Tibial nerve (tissue), 4 donors: ENCODE measurements around the gene RELA. TPM values are rescaled to one million over a fixed set of nuclear protein-coding genes. Genes with fewer than 3 reads are reported as not detected.

Experiments used
- DNase-seq, 2 donors: peaks; one replicate each; pipeline ENCODE4 v3.0.0-alpha.2; 2019; ENCODE audit warnings: low spot score in 2 of 2
- H3K27ac ChIP-seq, 4 donors: fragments of 200-600 bp; sonication (generic) in 3 of 4; one replicate each; pipeline ENCODE4 v1.5.1; 2017 to 2019; ENCODE audit warnings: mild to moderate bottlenecking in 1 of 4
- H3K27me3 ChIP-seq, 2 donors: fragments of 200-600 bp; sonication (generic) in 1 of 2; one replicate each; pipeline versions ENCODE4 v1.5.1 to v1.6.0; 2017 to 2019
- H3K36me3 ChIP-seq, 3 donors: fragments of 200-600 bp; sonication (generic); one replicate each; pipeline ENCODE4 v1.5.1; 2018 to 2019
- H3K4me1 ChIP-seq, 4 donors: fragments of 200-600 bp; sonication (generic) in 3 of 4; one replicate each; pipeline ENCODE4 v1.5.1; 2017 to 2019
- H3K4me3 ChIP-seq, 4 donors: fragments of 200-600 bp; sonication (generic) in 3 of 4; one replicate each; pipeline ENCODE4 v1.5.1; 2017 to 2019; ENCODE audit warnings: mild to moderate bottlenecking in 1 of 4, moderate library complexity in 1 of 4
- H3K9me3 ChIP-seq, 4 donors: fragments of 200-600 bp; sonication (generic) in 3 of 4; one replicate each; pipeline ENCODE4 v1.5.1; 2017 to 2019
- EP300 ChIP-seq, 2 donors: sonication (generic); formaldehyde crosslinking; IDR thresholded peaks; one replicate each; pipeline ENCODE4 v1.6.1; 2017; ENCODE audit warnings: antibody characterized with exemption in 2 of 2, mild to moderate bottlenecking in 1 of 2
- POLR2A ChIP-seq, 2 donors: fragments of 450-650 bp; IDR thresholded peaks; one replicate each; pipeline ENCODE4 v1.6.1; 2017; ENCODE audit warnings: antibody characterized with exemption in 2 of 2, mild to moderate bottlenecking in 2 of 2, moderate library complexity in 2 of 2
- WGBS, 2 donors: methylation state at CpG; one replicate each; pipeline ENCODE4 v1.1.5; 2018; 5-methylcytosine and 5-hydroxymethylcytosine counted together
- total RNA-seq, 4 donors: library from RNA; depleted of rRNA; stranded (reverse); fragments of >200 nt; gene quantifications; one replicate each; pipeline ENCODE4 v1.1.0, GENCODE V29; 2016
- TF ChIP-seq, protein P1 (sequence below), 5 experiments: fragments of 200-600 bp in 3 of 5; fragments of 450-650 bp in 2 of 5; sonication (generic) in 3 of 5; IDR thresholded peaks; one replicate each; pipeline ENCODE4 v1.5.1; 2016 to 2019; ENCODE audit warnings: antibody characterized with exemption in 5 of 5, mild to moderate bottlenecking in 3 of 5, moderate library complexity in 2 of 5

RELA gene
- total RNA-seq, 4 donors from 2014 or later = 44.6 to 70.8 (median 51.7) TPM

DNA sequence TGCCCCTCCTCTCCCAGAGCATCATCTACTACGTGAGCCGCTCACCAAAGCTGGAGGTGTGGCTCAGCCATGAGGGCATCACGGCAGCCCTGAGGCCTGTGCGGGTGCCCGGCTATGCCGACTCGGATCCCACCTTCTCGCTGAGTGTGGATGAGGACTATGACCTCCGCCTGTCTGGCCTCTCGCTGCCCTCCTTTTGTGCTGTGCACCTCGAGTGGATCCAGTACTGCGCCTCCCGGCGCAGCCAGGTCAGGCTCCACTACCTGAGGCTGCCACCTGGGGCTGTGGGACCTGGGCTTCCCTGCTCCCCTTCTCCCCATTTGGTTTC lies 28.6 kb downstream of the RELA start:
- Histone ChIP-seq H3K4me1 (peaks cover 0 to 25% (median 15%) of the 10 kb centered on the region in 4 donors), H3K9me3 (no peaks in the 10 kb centered on the region), H3K36me3 (peaks cover 7 to 81% (median 23%) of the 10 kb centered on the region in 3 donors), H3K27ac (no peak overlapping the region), H3K27me3 (no peaks in the 10 kb centered on the region), H3K4me3 (no peak overlapping the region)
- DNase-seq = no peak
- TF ChIP-seq, protein P1, sequence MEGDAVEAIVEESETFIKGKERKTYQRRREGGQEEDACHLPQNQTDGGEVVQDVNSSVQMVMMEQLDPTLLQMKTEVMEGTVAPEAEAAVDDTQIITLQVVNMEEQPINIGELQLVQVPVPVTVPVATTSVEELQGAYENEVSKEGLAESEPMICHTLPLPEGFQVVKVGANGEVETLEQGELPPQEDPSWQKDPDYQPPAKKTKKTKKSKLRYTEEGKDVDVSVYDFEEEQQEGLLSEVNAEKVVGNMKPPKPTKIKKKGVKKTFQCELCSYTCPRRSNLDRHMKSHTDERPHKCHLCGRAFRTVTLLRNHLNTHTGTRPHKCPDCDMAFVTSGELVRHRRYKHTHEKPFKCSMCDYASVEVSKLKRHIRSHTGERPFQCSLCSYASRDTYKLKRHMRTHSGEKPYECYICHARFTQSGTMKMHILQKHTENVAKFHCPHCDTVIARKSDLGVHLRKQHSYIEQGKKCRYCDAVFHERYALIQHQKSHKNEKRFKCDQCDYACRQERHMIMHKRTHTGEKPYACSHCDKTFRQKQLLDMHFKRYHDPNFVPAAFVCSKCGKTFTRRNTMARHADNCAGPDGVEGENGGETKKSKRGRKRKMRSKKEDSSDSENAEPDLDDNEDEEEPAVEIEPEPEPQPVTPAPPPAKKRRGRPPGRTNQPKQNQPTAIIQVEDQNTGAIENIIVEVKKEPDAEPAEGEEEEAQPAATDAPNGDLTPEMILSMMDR (IDR thresholded peaks at IDR 0.05) = no peak
- TF ChIP-seq POLR2A (IDR thresholded peaks at IDR 0.05) = no peak
- TF ChIP-seq EP300 (IDR thresholded peaks at IDR 0.05) = no peak
- 89 to 90% methylated on average over 14 of the region's 14 CpGs for WGBS, 2 donors

DNA sequence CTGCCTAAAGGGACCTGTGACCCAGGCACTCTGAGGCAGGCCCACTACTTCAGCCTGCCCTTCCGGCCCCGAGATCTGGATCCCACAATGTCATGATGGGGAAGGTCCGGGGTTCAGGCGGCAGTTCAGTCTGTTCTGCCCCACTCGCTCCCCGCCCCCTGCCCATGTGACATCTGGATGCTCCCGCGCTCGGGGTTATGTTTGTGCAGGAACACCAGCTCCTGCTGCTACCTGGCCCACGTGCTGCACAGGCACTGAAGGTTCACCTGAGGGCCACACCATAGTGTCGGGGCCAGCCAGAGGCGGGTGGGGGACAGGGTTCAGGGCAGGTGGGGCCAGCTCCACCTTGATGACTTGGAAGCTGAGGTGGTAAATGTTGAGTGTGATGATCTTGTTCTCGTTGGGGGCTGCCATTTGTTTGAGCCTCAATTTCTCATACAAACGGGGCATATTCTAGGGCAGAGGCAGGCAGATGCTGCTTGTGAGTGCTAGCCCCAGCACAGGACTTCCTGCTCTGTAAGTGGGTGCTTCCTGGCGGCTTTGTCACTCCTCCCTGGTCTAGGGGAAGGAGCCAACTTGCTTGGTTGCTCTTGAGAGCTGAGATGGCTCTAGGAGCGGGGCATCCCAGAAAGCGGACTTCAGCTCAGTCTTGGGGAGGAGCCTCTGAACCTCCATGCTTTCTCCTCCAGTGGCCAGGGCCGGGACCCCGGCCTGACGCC lies 29.2 kb downstream of the RELA start:
- no peaks in the 10 kb centered on the region for H3K27me3 ChIP-seq
- no peak for DNase-seq
- no peak for TF ChIP-seq EP300 (IDR thresholded peaks at IDR 0.05)
- TF ChIP-seq, protein P1 (IDR thresholded peaks at IDR 0.05) = no peak
- TF ChIP-seq POLR2A (IDR thresholded peaks at IDR 0.05) = no peak
- H3K4me1 ChIP-seq = peaks cover 0 to 20% (median 11%) of the 10 kb centered on the region in 4 donors
- H3K4me3 ChIP-seq = no peak overlapping the region
- H3K9me3 ChIP-seq = no peaks in the 10 kb centered on the region
- H3K36me3 ChIP-seq = peaks cover 9 to 86% (median 23%) of the 10 kb centered on the region in 3 donors
- WGBS, 2 donors = 87 to 88% methylated on average over 18 to 19 of the region's 20 CpGs
- no peak overlapping the region for H3K27ac ChIP-seq

DNA sequence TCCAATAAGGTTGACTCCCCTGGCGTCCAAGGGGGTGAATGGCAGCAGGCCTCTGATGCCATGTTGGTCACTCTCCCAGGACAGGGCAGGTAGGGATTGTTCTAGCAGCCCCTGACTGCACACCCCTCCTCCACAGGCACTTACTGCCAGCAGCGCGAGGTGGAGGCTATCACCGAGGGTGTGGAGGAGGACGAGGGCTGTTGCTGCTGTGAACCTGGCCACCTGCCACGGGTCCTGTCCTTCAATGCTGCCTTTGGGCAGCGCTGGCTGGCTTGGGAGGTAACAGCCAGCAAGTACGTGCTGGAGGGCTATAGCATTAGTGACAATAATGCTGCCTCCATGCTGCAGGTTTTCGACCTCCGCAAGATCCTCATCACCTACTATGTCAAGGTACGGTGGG lies 32.5 kb downstream of the RELA start:
- H3K27ac ChIP-seq = no peak overlapping the region
- no peaks in the 10 kb centered on the region for H3K27me3 ChIP-seq
- DNase-seq = no peak
- 88 to 91% methylated on average over 10 to 11 of the region's 11 CpGs for WGBS, 2 donors
- no peaks in the 10 kb centered on the region for H3K9me3 ChIP-seq
- peaks cover 0 to 10% (median 2%) of the 10 kb centered on the region in 4 donors for H3K4me1 ChIP-seq
- TF ChIP-seq, protein P1 (IDR thresholded peaks at IDR 0.05) = no peak
- TF ChIP-seq EP300 (IDR thresholded peaks at IDR 0.05) = no peak
- TF ChIP-seq POLR2A (IDR thresholded peaks at IDR 0.05) = no peak
- H3K4me3 ChIP-seq = no peak overlapping the region
- H3K36me3 ChIP-seq = peaks cover 15 to 100% (median 36%) of the 10 kb centered on the region in 3 donors

DNA sequence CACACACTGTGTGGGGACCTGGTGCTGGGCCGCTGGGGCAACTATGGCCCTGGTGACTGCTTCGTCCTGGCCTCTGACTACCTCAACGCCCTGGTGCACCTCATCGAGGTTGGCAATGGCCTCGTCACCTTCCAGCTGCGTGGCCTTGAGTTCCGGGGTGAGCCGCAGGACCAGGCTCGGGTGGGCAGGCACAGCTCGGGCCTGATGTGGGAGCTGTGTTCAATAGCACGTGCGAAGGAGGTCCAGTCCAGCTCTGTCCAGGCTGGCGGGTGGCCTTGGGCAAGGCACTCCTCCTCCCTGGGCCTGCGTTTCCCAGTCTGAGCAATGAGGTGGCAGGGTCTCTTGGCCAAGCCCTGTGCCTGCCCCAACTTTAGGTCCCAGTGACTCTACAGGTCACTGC lies 33.1 kb downstream of the RELA start:
- DNase-seq = no peak
- Histone ChIP-seq H3K4me3 (no peak overlapping the region), H3K36me3 (peaks cover 15 to 100% (median 35%) of the 10 kb centered on the region in 3 donors), H3K27ac (no peak overlapping the region), H3K9me3 (no peaks in the 10 kb centered on the region), H3K27me3 (no peaks in the 10 kb centered on the region), H3K4me1 (peaks cover 0 to 10% (median 2%) of the 10 kb centered on the region in 4 donors)
- no peak for TF ChIP-seq POLR2A (IDR thresholded peaks at IDR 0.05)
- no peak for TF ChIP-seq EP300 (IDR thresholded peaks at IDR 0.05)
- WGBS, 2 donors = 94 to 95% methylated on average over 14 of the region's 14 CpGs

DNA sequence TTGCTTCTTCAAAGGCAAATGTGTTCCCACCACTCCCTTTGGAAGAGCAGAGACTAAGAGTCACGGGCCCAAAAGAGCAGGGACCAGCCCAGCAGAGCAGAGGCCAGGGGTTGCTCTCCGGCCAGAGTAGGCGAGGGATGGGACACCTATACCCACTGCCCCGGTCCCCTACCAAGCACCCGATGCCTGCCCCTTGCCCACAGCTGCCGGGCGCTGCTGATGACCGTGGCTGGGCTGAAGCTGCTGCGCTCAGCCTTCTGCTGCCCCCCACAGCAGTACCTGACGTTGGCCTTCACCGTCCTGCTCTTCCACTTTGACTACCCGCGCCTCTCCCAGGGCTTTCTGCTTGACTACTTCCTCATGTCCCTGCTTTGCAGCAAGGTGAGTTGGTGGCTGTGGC lies 35.5 kb downstream of the RELA start:
- Histone ChIP-seq H3K4me3 (no peak overlapping the region), H3K27me3 (no peaks in the 10 kb centered on the region), H3K36me3 (peaks cover 15 to 100% (median 43%) of the 10 kb centered on the region in 3 donors), H3K9me3 (no peaks in the 10 kb centered on the region), H3K27ac (no peak overlapping the region), H3K4me1 (peaks cover 0 to 10% (median 2%) of the 10 kb centered on the region in 4 donors)
- DNase-seq = no peak
- WGBS, 2 donors = 96% methylated on average over 13 of the region's 13 CpGs
- TF ChIP-seq POLR2A (IDR thresholded peaks at IDR 0.05) (no peak), EP300 (IDR thresholded peaks at IDR 0.05) (no peak)

DNA sequence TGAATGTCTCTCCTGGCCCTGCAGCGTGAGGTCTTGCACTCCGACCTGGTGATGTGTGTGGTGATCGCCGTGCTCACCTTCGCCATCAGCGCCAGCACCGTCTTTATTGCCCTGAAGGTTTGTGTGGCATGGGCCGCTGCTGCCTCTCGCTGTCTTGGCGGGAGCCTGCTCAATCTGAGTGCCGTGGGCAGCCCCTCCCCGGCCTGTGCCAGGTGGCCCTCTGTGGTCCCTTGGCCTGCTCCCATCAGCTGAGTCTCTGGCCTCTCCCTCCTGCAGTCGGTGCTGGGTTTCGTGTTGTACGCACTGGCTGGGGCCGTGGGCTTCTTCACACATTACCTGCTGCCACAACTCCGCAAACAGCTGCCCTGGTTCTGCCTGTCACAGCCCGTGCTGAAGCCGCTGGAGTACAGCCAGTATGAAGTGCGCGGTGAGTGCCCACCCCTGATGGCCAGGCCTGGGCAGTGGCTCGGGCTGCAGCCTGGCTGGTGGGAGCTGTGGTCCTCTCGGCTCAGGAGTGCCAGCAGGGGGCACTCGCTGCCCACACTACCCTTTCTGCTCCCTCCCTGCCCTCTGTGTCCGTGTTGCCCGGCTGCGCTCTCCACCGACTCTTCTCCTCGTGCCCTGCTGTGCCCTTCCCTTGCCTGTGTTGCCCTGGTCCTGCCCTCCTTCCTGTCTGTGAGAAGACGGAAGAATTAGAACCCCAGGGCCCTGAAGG lies 36.9 kb downstream of the RELA start:
- TF ChIP-seq, protein P1 (IDR thresholded peaks at IDR 0.05) = peak; percentile 59 to 86 (median 75)
- TF ChIP-seq EP300 (IDR thresholded peaks at IDR 0.05) = peak in 1 of 2 donors; percentile 22
- no peak for TF ChIP-seq POLR2A (IDR thresholded peaks at IDR 0.05)
- peaks cover 15 to 100% (median 42%) of the 10 kb centered on the region in 3 donors for H3K36me3 ChIP-seq
- H3K9me3 ChIP-seq = no peaks in the 10 kb centered on the region
- no peak overlapping the region for H3K4me3 ChIP-seq
- peak in 1 of 2 donors; percentile 38 for DNase-seq
- peak overlapping the region in 2 of 4 donors; percentile 5 to 49 for H3K27ac ChIP-seq
- no peaks in the 10 kb centered on the region for H3K27me3 ChIP-seq
- peaks cover 0 to 7% (median 2%) of the 10 kb centered on the region in 4 donors for H3K4me1 ChIP-seq
- WGBS, 2 donors = 41 to 58% methylated on average over 12 to 30 of the region's 30 CpGs
